HepG2 (cell line): ENCODE results near the gene NABP2. TPM values are rescaled to one million over a fixed set of nuclear protein-coding genes. Genes with fewer than 3 reads are reported as not detected.

Experiments
- AKNA ChIP-seq: sonication (generic); formaldehyde crosslinking; IDR thresholded peaks from 2 replicates; pipeline ENCODE4 v1.4.0; 2020; ENCODE audit warnings: missing genetic modification reagents, borderline replicate concordance
- DMAP1 ChIP-seq: IDR thresholded peaks from 2 replicates; pipeline ENCODE4 v1.6.1; 2016
- DMTF1 ChIP-seq: sonication (generic); formaldehyde crosslinking; IDR thresholded peaks from 2 replicates; pipeline ENCODE4 v1.4.0; 2020; ENCODE audit warnings: mild to moderate bottlenecking, missing genetic modification reagents
- EEA1 ChIP-seq: sonication (generic); formaldehyde crosslinking; IDR thresholded peaks from 2 replicates; pipeline ENCODE4 v1.5.1; 2020; ENCODE audit warnings: mild to moderate bottlenecking, missing genetic modification reagents, borderline replicate concordance
- GZF1 ChIP-seq: sonication (generic); formaldehyde crosslinking; IDR thresholded peaks from 2 replicates; pipeline ENCODE4 v1.5.1; 2020; ENCODE audit warnings: mild to moderate bottlenecking, missing genetic modification reagents
- JARID2 ChIP-seq: sonication (generic); formaldehyde crosslinking; IDR thresholded peaks from 2 replicates; pipeline ENCODE4 v1.8.1; 2023; ENCODE audit warnings: missing genetic modification reagents, inconsistent platforms; ENCODE audit not compliant: insufficient replicate concordance
- KDM2A ChIP-seq: sonication (generic); formaldehyde crosslinking; IDR thresholded peaks from 2 replicates; pipeline ENCODE4 v1.4.0; 2020; ENCODE audit warnings: low read depth, missing genetic modification reagents, borderline replicate concordance
- NPAS2 ChIP-seq: sonication (generic); formaldehyde crosslinking; IDR thresholded peaks from 2 replicates; pipeline ENCODE4 v1.8.0; 2022; ENCODE audit warnings: mild to moderate bottlenecking, missing genetic modification reagents, borderline replicate concordance
- PCBP1 ChIP-seq: fragments of 200-400 bp; formaldehyde crosslinking; IDR thresholded peaks from 2 replicates; pipeline ENCODE4 v1.6.1; 2017; ENCODE audit warnings: mild to moderate bottlenecking, low read depth, low read length, borderline replicate concordance
- TAF15 ChIP-seq: fragments of 200-400 bp; formaldehyde crosslinking; IDR thresholded peaks from one replicate; pipeline ENCODE4 v1.6.1; 2018; ENCODE audit warnings: mild to moderate bottlenecking, low read depth, low read length; ENCODE audit not compliant: poor library complexity, severe bottlenecking
- ZBED4 ChIP-seq: sonication (generic); formaldehyde crosslinking; IDR thresholded peaks from 2 replicates; pipeline ENCODE4 v1.4.0; 2020; ENCODE audit warnings: missing genetic modification reagents, borderline replicate concordance
- ZNF20 ChIP-seq: sonication (generic); formaldehyde crosslinking; IDR thresholded peaks from 2 replicates; pipeline ENCODE4 v1.4.0; 2020; ENCODE audit warnings: mild to moderate bottlenecking, moderate library complexity, missing genetic modification reagents
- ZNF232 ChIP-seq: sonication (generic); formaldehyde crosslinking; IDR thresholded peaks from 2 replicates; pipeline ENCODE4 v1.4.0; 2020; ENCODE audit warnings: missing genetic modification reagents, borderline replicate concordance
- ZNF335 ChIP-seq: sonication (generic); formaldehyde crosslinking; IDR thresholded peaks from 2 replicates; pipeline ENCODE4 v1.4.0; 2020; ENCODE audit warnings: missing genetic modification reagents
- ZNF615 ChIP-seq: sonication (generic); formaldehyde crosslinking; IDR thresholded peaks from 2 replicates; pipeline ENCODE4 v1.5.0; 2020; ENCODE audit warnings: mild to moderate bottlenecking, missing genetic modification reagents, borderline replicate concordance
- ZNF75D ChIP-seq: sonication (generic); formaldehyde crosslinking; IDR thresholded peaks from 2 replicates; pipeline ENCODE4 v1.8.1; 2023; ENCODE audit warnings: missing genetic modification reagents, mild to moderate bottlenecking, borderline replicate concordance
- polyA plus RNA-seq, 8 experiments: library from polyadenylated mRNA; depleted of rRNA in 3 of 8; stranded (reverse) in 7 of 8; unstranded in 1 of 8; fragments of >200 nt; fragmentation: Illumina TruSeq in 4 of 8; extraction: Trizol in 4 of 8; gene quantifications; 2 replicates each; pipeline versions ENCODE4 v1.2.1 to v1.2.3, GENCODE V29; 2011 to 2016; ENCODE audit warnings: low read depth in 4 of 8, missing spikeins in 1 of 8, mixed read lengths in 1 of 8; ENCODE audit not compliant: insufficient read depth in 1 of 8
- total RNA-seq, 5 experiments: library from RNA; depleted of rRNA; stranded (reverse); fragments of >200 nt; fragmentation: Illumina TruSeq; extraction: Trizol; gene quantifications; 2 replicates each; pipeline ENCODE4 v1.2.3, GENCODE V29; 2016; ENCODE audit warnings: low read depth in 1 of 5

The NABP2 gene
- total and polyA plus RNA-seq, 2 of the 13 experiments (the other 11 are each of a cell fraction or from before 2014, with no cell fraction given), result 33.2 to 35.5 TPM

GRCh38 chr12:56230432-56231183 lies 6.5 kb downstream of the NABP2 start (continued):
- TF ChIP-seq AKNA (CRISPR knock-in tag) (no peak), TAF15 (no peak), ZNF335 (CRISPR knock-in tag) (no peak), PCBP1 (no peak), ZBED4 (peak; percentile 22; the same call in 1 of the 2 replicates), NPAS2 (CRISPR knock-in tag) (no peak), ZNF232 (CRISPR knock-in tag) (no peak; the same call in 1 of the 2 replicates), ZNF20 (CRISPR knock-in tag) (no peak), DMTF1 (CRISPR knock-in tag) (no peak), ZNF75D (no peak), JARID2 (no peak), EEA1 (CRISPR knock-in tag) (no peak), GZF1 (CRISPR knock-in tag) (no peak), DMAP1 (CRISPR knock-in tag) (peak; percentile 94), KDM2A (0 out of 2 replicates have a peak, but pooled peaks have one; percentile 18), ZNF615 (CRISPR knock-in tag) (no peak)
